NCI-H1417 treated with DMSO at 0.1 percent for 48 hours (cell line): Measurements from ENCODE around the gene CDCA4.

Experiments
- DNase-seq: peaks from one replicate; lab custom pipeline; 2025; lab: John Stamatoyannopoulos, UW

Gene CDCA4

GRCh38 chr14:104975481-104976197, 45.2 kb downstream of the CDCA4 start:
- DNase-seq: no peak

GRCh38 chr14:104974665-104975390, 46.1 kb downstream of the CDCA4 start:
- no peak for DNase-seq

DNA sequence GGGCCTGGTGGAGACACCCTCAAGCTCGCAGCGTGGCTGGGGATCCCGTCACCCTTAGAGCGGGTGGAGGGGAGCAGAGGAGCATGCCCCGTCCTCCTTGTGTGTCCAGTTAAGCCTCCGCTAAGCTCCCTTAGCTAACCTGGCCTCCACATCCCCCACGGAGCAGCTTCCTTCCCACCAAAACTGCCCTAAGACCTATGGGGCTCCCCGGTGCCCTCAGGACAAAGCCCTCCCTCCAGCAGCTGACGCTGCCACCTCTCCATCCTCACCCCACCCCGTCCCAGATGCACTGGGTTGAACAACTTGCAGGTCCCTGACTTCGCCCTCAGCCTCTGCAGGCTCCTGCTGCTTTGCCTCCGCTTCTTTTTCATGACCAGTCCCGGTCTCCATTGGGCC, 46.7 kb downstream of the CDCA4 start:
- DNase-seq: no peak

- no peak for DNase-seq
These were observed 47.3 kb downstream of the CDCA4 start for GRCh38 chr14:104973385-104974145.

DNA sequence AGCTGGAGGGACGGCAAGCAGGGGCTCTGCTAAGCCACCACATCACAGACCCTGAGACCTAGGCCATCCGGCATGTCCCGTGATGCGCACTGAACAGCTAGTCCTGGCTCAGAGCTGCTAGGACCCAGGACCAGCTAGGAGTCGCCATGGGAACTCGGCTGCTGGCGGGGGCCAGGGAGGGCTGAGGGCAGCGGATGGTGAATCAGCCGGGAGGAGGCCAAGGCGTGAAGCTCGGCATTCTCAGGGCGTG, 47.8 kb downstream of the CDCA4 start:
- DNase-seq: no peak

GRCh38 chr14:104972301-104973134, 48.4 kb downstream of the CDCA4 start:
- DNase-seq: no peak

GRCh38 chr14:104971447-104972240, 49.2 kb downstream of the CDCA4 start:
- DNase-seq: no peak

- no peak for DNase-seq
These were observed 50.4 kb downstream of the CDCA4 start for GRCh38 chr14:104970231-104971068.

DNA sequence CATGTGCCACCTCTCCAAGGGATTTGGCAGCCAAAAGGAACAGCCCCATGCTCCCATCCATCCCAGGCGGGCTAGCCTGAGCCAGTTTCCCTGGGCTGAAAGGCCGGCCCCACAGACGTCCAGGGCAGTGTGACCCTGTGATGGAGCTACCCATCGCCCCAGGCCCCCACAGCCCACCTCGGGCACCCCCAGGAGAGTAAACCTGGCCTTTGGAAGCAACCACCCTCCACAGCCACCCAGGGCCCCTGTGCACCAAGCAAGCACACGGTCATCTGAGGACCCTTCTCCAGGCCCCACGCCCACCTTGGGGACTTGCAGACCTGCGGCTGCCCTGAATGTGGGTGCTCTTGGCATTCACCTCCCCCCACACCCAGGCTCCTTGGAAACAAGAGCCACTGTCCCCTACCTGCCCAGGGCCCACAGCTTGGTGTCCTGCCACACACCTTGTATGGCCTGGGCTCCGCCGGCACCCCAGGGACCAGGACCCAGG, 51.1 kb downstream of the CDCA4 start:
- DNase-seq: no peak

DNA sequence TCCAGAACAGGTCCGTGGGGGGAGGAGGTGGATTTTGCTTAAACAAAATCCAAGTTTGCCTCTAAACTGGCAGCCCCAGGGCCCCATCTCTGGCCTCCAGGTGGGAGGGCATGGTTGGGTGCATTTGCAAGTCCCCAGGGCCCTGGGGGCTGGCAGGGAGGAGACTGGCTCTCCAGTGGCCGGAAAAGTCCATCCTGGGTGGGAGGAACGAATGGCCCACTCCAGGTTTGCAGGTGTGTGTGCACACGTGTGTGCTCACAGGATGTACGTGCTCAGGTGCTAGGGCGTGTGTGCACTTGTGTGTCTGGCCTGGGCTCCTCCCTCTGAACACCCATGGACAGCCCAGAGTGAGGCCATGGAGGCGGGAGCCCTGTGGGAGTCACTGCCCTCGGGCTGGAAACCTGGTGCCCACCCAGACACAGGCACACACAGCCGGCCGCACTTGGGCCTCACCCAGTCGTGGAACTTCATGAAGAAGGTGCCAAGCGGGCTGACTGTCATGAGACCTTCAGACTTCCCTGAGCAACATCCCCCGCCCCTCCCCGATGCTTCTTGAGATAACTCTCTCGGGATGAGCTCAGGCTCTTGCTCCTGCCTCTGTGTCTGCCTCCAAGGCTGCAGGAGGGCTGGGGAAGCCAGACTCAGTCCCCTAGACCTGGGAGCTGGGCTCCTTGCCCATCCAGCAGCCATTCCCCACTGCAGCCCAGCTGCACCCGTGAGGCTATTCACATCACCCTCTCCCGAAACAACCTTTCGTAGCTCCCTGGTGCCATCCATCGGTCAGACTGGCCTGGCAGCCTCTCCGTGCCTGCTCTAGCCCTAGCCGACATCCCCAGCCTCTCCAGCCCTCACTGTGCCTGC, 52.1 kb downstream of the CDCA4 start:
- no peak for DNase-seq

DNA sequence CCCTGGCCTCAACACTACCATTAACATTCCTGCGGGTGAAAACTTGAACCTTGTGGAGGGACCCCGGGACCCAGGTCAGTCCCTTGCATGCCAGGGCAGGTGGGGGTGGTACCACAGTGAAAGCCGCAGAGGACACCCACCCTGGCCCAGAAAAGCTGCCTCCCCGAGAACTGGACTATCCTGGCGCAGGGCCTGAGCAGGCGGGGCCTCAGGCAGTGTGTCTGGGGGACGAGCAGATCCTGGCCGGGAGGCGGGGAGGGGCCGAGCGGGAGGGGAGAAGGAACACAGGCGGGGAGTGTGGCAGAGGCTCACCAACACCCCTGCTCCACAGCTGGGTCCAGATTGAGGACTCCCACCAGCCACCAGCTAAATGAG, 52.7 kb downstream of the CDCA4 start:
- DNase-seq: no peak

GRCh38 chr14:104967386-104968152, 53.3 kb downstream of the CDCA4 start:
- no peak for DNase-seq

- no peak for DNase-seq
These were observed 53.9 kb downstream of the CDCA4 start for GRCh38 chr14:104966981-104967385.

DNA sequence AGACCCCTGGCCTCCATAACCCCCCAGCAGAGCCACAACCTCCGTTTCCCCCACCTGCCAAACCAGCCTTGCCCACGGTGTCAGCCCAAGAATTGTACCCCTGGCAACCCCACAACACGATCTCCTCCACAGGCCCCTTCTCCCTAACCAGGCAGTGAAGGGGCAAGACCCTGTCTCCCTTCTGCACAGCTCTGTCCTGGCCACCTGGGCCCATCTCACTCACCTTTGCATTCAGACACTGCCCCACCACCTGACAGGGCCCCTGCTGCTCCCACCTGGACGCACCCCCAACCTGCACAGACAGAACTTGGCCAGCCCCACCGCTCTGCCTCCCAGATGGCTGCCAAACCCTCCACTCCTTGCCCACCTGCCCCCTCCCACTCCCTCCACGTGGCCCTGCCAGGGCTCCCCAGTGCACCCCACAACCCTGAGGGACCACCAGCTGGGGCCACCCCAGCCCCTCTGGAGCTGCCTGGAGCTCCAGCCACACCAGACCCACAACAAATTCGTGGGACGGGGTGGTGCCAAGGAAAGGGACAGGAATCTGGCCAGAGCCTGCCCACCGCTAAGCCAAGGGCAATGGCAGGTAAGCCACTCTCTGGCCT, 54.5 kb downstream of the CDCA4 start:
- no peak for DNase-seq

DNA sequence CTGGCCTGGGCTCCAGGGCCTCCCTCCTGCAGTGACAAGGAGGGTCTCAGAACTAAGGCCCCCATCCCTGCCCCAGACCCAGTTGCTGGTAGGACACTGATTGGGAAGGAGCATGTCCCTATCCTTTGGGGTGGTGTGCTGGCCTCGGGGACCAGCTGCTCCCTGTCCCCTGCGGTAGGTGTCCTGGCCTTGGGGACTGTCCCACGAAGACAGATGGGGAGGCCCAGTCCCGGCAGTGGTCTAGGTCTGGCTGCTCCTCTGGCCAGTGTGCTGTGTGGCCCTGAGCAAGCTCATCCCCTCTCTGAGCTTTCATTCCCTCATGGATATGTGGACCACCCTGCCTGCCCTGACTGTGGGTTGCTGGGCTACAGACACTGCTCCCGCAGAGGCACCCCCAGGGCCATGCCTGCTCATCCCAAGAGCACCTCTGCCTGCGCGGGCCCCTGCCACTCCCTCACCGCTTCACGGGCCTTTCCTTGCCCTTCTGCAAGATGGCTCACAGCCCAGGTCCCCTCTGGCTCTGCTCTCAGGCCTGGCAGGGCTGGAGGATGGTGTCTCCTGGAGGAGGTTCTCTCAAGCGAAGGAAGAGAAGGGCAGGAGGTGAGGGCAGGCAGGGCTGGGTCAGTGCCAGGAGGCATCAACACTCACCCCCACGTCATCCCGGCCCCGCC, 55.2 kb downstream of the CDCA4 start:
- DNase-seq: no peak

DNA sequence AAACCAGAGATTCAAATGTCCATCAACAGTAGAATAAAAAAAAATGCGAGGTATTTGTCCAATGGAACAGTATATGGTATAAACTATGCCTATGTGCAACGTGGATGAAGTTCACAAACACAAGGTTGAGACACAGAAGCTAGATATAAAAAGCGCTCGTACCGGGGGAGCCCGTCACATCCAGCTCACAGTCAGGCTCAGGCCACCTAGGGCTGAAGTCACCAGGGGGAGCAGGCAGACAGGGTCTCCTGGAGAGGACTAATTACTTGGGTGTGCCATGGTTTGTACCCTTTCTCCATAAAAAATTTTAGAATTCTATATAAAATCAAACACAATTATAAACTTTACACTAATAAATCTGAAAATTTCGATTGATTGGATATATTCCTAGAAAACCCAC, 56.3 kb downstream of the CDCA4 start:
- no peak for DNase-seq
